AG20443 (cell line): ENCODE data around the gene RTEL1.
"Not testable (repeated sequence)": the region's sequence is repeated elsewhere in the genome, so short reads cannot be mapped to it uniquely, and the experiment has no call there.

Experiments used
- DNase-seq: peaks from one replicate; pipeline ENCODE4 v3.0.0; 2012; ENCODE audit warnings: low spot score, mixed read lengths

Gene RTEL1

DNA sequence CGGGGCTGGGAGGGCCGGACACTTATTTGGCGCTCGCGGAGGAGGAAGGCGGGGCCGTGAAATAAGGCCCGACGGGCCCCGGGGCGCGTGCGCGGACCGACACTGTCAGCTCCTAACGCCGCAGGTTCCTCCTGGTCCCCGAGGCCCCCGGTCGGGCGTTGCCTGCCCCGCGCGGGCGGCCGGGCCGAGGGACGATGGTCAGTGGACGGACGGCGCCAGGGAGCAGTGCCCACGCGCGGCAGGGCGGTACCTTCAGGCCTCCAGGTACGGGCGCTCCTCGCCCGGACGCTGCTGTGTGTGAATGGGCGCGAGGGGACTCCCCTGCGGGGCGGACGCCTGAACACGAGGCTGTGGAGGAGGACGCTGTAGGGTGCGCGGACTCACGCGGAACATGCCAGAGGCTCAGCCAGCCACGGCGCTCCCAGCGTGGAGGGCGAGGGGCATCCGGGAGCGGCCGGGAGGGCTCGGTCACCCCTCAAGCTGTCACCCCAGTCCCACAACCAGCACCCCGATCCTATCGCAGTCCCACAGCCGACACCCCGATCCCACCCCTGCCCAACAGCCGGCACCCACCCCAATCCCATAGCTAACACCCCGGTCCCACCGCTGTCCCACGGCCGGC, 30.9 kb upstream of the RTEL1 start:
- DNase-seq = peak; percentile 99

DNA sequence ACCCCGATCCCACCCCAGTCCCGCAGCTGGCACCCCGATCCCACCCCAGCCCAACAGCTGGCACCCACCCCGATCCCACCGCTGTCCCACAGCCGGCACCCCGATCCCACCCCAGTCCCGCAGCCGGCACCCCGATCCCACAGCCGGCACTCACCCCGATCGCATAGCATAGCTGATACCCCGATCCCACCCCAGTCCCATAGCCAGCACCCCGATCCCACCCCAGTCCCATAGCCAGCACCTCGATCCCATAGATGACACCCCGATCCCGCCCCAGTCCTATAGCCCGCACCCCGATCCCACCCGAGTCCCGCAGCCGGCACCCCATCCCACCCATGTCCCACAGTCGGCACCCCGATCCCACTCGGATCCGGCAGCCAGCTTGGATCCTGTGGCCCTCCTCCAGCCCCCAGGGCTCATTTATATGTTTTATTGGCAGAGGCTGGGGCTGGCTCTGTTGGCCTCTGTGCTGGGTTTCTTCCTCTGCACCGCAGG, 30.3 kb upstream of the RTEL1 start:
- DNase-seq = no peak

DNA sequence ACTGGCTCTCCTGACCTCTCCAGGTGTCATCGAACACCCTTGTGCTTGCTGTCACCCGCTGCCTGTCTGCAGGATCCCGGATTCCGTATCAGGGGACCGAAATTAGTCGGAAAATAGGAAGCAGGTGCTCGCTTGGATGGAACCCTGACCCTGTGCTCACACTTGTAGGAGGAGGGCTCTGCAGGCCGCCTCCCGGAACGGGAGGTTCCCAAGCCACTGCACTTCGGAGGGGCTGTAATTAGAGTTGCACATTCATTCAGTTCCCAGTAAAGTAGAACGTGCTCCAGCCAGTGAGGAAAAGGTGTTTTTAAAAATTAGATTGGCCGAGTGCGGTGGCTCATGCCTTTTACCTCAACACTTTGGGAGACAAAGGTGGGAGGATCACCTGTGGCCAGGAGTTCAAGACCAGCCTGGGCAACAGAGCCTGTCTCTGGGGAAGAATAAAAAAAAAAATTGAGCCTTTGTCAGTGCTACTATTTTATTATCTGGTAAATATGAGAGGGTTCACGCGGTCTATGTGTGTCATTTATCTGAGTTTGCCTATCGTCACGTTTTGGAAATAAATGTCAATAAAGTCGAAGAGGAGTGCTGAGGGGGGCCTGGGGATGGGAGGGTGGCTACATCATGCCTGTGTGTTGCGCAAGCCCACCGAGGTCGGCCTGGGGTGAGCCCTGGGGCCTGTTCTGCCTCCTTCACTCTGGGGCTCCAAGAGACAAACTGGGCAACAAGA, 29.7 kb upstream of the RTEL1 start:
- peak; percentile 76 for DNase-seq

DNA sequence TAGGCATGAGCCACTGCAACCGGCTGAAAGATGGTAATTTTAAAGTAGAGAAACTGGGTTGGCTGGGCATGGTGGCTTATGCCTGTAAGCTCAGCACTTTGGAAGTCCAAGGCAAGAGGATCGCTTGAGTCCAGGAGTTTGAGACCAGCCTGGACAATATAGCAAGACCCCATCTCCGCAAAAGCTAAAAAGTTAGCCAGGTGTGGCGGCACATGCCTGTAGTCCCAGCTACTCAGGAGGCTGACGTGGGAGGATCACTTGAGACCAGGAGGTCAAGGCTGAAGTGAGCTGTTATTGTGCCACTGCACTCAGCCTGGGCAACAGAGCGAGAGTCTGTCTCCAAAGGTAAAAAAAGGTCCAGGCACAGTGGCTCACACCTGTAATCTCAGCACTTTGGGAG, 27.2 kb upstream of the RTEL1 start:
- not testable (repeated sequence) for DNase-seq

DNA sequence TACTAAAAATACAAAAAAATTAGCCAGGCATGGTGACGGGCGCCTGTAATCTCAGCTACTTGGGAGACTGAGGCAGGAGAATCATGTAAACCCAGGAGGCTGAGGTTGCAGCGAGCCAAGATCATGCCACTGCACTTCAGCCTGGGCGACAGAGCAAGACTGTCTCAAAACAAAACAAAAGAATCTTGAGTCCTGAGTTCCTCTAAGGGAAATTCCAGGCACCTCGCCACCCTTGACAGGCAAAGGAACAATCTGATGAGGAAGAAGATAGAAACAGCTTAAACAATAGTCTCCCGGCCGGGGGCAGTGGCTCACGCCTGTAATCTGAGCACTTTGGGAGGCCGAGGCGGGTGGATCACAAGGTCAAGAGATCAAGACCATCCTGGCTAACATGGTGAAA, 26.7 kb upstream of the RTEL1 start:
- DNase-seq = not testable (repeated sequence)

DNA sequence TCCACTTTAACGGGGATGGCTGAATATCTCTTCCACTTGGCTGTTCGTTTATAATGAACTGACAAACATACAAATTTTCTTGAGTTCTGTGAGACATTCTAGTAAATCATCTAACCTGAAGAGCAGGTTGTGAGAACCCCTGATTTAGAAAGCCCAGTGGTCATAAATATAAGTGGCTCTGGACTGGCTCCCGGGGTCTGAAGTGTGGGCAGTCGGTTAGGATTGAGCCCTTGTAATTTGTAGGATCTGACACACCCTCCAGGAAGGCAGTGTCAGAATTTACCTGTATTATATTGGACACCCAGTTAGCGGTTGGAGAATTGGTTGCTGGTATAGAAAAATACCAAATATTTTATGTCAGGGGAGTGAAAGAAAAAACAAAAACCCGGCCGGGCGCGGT, 24.4 kb upstream of the RTEL1 start:
- no peak for DNase-seq

DNA sequence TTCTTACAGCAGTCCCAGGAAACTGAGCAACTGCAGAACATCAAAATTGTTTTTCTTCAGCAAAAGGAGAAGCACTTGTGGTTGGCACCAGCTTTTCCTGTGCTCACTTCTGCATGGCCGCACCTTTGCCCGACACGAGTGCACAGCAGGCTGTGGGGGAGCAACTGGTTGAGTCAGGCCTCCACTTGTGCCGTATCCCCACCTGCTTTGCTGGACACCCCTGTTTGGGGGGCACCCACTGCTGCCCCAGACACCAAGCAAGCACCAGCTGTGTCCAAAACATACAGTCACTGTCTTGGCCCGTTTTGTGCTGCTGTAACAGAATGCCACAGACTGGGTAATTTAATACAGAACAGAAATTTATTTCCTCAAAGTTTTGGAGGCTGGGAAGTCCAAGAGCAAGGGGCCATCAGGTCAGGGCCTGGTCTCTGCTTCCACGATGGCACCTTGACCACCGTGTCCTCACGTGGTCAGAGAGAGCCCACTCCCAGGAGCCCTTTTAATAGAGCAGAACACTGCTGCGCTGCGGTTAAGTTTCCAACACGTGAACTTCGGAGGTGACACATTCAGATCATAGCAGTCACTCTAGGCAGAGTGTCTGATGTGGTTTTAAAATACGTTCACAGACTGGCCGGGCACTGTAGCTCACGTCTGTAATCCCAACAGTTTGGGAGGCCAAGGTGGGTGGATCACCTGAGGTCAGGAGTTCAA, 22.5 kb upstream of the RTEL1 start:
- DNase-seq = peak; percentile 3

DNA sequence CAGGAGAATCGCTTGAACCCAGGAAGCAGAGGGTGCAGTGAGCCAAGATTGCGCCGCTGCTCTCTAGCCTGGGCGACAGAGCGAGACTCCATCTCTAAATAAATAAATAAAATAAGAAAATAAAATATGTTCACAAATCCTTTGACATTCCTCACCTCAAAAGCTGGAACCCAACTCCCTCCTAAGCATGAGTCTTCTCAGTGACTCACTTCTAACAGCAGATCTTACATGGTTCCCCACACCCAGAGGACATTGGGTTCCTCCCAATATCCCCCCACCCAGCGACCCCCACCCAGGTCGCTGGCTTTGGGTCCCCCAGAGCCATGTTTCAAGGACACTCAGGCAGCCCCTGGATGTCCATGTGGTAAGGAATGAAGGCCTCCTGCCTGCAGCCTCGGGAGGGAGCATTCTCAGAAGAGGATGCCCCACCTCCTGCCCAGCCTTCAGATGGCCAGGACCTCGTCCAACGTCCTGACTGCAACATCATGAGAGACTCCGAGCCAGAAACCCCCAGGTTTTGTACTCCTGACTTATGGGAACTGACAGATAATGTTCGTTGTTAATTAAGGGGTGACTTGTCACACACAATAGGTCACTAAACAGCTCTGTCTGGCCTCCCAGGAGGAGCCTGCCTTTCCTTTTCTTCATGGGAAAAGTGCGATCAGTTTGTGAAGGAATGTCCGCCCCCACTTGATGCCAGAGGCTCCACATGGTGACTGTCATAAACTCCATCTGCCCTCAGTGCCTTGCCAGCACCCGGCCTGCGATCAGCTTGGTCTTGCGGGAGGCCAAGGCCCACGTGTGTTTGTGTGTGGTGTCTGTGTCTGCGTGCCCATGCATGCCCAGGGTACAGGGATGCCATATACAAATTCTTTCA, 21.1 kb upstream of the RTEL1 start:
- DNase-seq = peak; percentile 38

DNA sequence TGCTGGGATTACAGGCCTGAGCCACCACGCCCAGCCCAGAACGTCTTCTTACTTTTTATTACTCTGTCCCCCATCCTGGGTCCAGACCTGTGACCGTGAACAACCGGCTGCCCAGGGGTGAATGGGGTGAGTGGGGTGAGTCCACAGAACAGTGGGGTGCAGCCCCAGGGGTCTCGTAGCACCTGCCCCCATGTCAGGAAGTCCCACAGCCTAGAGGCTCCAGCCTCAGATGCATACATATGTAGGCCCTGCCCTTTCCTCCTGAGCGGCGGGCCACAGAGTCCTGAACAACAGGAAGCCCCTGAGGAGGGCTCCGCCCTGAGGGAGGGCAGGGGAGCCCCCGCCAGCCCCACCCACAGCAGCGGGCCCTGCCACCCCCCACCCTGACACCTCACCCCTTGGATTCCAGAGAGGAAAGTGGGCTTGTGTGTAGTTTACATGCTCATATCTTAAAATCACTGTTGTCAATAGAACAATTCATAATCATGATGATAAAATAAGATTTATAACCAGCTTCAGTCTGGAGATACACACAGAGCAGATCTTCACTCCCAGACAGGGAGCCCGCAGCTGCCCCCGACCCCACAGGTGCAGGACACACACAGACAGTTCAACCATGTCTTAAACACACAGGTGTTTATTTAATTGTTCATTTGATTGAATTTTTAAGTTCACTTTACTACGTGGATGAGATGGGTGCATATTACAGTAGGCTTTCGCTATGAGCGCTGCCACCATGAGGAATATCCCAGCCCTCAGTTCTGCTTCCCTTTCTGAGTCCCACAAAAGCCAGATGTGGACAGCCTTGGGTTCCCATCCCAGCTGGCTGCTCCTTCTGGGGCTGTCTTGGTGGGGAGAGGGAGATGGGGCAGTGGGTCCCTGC, 18.8 kb upstream of the RTEL1 start:
- no peak for DNase-seq

DNA sequence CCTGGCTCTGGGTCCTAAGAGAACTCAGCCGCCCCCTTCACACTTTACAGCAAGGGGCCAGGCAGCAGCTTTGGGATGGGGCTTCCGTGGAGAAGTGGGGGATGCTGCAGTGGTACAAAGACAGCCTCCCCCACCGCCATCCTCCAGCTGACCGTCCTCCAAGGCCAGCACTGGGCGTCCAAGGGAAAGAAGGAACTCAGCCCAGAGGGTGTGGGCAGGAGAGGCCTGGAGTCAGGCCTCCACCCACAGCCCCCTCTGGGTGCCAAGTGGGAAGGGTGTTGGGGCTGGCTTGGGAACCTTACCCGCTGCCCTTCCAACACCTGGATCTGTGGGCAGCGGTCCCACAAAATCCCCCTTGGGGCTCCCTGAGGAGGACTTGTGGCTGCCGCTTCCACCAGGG, 18.0 kb upstream of the RTEL1 start:
- no peak for DNase-seq

DNA sequence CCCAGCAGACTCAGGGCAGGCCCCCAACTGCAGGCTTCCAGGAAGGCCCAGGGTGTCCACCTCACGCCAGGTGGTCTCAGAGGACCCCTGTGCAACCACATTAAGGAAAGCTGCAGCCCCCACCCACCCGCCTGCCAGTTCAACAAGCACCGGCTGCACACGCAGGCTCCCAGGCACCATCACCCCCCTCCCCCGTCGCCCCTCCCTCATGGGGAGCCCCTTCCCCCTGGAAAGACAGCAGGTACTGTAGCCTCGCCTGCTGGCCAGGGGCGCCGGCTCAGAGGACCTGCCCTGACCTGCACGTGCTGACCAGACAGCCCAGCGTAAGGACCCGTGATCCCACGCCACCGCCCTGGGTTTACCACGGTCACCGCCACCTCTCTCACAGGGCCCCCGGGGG, 17.4 kb upstream of the RTEL1 start:
- DNase-seq = not testable (repeated sequence)

DNA sequence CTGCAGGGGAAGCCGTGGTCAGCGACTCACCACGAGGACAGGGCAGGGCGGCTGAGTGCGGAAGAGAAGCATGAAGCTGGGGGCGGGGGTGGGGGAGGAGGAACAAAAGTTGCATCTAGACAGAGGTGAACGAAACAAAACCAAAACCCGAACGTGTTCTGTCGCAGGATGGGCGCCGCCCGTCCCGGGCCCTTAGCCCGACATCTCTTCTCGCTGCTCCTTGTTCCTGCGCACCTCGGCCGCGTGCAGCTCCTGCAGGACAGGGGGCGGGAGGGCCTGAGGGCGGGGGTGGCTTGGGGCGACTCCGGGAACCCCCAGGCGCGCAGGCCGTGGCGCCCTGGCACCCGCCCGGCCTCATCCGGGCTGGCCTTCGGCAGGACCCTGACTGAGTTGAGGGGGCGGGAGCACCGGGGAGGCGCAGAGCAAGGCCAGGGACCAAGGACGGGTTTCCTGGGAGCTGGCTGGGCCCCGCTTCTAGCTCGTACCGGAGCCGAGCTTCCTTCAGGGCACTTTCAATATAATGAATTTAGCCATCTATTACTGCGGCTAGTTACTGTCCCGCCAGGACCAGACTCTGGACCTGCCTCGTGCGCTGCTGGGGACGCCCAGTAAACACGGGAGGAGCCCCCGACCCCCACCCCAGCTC, 16.8 kb upstream of the RTEL1 start:
- no peak for DNase-seq

DNA sequence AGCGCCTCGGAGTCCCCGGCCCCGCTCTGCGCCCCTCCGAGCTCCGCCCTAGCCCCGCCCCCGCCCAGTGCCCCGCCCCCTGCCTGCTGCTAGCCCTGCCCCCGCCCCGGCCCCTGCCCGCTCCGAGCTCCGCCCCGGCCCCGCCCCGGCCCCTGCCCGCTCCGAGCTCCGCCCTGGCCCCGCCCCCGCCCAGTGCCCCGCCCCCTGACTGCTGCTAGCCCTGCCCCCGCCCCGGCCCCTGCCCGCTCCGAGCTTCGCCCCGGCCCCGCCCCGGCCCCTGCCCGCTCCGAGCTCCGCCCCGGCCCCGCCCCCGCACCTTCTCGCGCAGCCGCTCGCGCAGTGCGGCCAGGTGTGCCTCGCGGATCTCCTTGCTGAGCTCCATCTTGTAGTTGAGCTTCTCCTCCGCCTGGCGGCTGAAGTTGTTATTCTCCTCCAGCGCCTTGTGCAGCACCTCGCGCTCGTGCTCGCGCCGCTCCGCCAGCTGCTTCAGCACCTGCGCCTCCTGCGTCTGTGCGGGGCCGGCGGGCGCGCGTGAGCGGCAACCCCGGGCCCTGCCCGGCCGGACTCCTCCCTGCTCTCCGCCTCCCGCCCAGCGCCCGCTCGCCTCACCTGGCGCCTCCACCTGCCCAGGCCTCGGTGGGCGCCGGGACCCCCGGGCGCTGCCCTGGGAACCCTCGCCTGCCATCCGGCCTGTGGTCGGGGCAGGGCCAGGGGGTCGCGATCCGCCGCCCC, 16.2 kb upstream of the RTEL1 start:
- peak; percentile 96 for DNase-seq

DNA sequence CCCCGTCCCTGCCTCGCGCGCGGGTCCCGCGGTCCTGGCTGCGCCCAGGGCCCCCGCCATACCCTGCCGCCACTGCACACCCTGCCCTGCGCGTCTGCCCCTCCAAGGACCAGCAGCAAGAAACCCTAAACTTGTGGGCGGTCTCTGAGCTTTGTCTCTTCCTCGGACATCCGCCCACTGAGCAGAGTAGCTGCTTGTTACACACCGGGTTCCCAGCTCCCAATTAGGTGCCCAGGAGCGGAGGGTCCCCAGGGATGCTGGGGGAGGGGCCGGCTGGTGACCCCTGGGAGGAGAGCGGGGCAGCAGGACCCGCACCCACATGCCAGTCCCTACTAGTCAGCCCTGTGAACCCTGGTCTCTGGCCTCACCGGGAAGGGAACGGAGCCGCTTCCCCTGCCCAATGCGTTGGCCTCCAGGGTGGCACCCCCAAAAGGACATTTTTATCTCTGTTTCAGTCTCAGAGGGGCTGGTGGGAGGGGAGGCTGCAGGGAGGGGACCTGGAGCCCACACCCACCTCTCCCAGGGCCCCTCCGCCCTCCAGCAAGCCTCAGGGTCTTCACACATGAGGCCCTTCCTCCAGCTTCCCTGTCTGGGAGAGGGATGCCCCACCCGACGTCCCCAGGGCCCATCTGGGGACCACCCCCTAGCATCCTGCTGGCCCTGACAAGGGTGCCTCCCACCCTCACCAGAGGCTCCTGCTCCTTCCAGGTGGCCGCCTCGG, 15.4 kb upstream of the RTEL1 start:
- DNase-seq = no peak

DNA sequence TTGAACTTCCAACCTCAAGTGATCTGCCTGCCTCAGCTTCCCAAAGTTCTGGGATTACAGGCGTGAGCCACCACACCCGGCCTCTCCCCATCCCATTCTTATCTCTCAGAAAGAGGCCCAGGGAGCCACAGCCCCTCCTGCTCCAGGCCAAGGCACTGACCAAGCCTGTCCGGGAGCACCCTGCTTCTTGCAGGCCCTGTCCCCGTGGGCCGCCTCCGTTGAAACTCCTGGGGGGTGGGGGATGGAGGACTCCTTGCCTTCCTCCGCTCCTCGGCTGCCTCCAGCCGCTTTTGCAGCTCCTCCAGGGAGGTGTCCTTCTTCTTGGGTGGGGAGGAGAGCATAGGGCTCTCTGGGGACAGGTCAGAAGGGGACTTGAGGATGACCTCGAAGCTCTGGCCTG, 14.6 kb upstream of the RTEL1 start:
- no peak for DNase-seq

DNA sequence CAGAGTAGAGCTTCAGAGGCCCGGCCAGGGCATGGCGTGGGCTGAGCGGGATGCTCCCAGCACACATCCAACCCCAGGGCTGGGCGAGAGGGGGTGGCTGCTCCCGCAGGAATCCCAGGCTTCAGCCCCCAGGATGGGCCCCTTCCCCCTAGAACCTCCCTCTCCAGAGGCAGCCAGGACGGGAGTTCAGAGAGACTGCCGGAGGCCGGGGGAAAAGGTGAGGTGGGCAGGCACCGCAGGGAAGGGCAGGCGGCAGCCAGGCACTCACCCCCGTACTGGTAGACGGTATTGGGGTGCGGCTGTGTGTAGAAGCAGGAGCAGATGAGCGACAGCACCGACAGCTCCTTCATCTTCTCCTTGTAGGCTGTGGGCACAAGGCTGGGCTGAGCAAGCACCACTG, 14.2 kb upstream of the RTEL1 start:
- no peak for DNase-seq

DNA sequence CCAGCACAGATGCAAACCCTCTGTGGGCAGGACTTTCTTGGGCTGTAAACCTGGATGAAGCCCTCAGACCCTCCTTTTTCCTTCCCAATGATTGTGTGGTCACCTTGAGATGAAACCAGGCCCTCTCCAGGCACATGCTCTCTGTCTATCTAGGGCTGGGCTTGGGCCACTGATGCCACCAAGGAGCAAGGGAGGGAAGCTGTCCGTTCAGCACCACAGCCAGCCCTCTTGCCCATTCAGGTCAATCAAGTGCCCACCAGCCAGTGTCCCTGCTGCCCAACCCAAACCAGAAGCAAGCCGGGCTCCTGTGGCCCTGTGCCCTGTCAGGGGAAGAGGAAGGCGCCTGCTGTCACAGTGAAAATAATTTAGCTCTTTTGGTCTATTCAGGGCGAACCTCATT, 12.9 kb upstream of the RTEL1 start:
- no peak for DNase-seq

DNA sequence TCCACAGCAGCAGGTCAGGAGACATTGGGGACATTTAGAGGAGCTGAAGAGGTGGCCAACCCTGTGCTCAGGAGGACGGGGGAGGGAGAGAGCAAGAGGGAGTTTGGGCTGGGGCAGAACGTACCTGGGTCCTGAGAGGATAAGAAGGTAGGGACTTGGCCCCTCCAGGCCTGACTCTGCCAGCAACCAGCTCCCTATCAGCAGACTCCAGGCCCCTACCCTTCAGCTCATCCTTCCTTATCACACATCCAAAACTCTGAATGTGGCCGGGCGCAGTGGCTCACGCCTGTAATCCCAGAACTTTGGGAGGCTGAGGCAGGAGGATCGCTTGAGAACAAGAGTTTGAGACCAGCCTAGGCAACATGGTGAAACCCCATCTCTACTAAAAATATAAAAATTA, 9.9 kb upstream of the RTEL1 start:
- no peak for DNase-seq

DNA sequence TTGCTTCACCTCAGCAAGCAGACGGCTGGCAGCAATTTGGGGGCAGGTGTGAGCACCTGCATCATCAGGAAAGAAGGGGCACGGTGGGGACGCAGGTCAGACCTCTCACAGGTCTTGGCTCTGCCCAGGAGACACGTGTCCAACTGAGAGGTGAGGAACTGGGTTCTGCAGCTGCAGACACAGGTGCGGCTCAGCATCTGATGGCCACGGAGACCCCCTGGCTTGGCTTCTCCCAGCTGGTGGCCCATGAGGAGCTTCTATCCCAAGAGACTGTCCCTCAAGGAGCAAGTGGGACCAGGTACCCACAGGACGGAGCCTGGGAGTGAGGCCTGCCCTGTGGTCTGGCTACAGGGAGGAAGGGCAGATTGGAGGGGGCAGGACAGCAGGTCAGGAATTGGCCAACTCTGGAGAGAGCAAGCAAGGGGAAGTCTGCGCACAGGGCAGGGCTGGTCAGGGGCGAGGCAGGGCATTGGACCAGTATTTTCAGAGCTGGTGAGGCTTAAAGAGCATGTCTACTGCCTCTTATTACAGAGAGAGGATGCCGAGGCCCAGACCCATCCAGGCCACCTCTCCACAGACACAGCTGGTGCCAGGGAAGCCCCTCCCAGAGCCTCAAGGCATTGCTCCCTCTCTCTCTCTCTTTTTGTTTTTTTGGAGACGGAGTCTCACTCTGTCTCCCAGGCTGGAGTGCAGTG, 9.1 kb upstream of the RTEL1 start:
- no peak for DNase-seq
